ENCODE results near the gene PREB.
A peak's percentile ranks its signal among the peaks of the same experiment; 100 is the strongest.
"Not testable (repeated sequence)": the region's sequence is repeated elsewhere in the genome, so short reads cannot be mapped to it uniquely, and the experiment has no call there.

Gene PREB

GRCh38 chr2:27133905-27134780 lies at the start of gene PREB:
Gene PREB, minus strand, starts transcription at chr2:27134636. Its CDS starts 215 bp downstream, at chr2:27134421.
- DNase-seq: peak; percentile 99

- DNase-seq: no peak
These were observed 49.7 kb upstream of the PREB start for GRCh38 chr2:27184115-27184514.

GRCh38 chr2:27182346-27182745 lies 47.9 kb upstream of the PREB start:
- no peak for DNase-seq

GRCh38 chr2:27179344-27180000 lies 45.0 kb upstream of the PREB start:
- no peak for DNase-seq

- DNase-seq: no peak
These were observed 44.0 kb upstream of the PREB start for GRCh38 chr2:27178469-27178868.

- no peak for DNase-seq
These were observed 43.3 kb upstream of the PREB start for GRCh38 chr2:27177441-27178351.

- DNase-seq: not testable (repeated sequence)
These were observed 41.3 kb upstream of the PREB start for GRCh38 chr2:27175781-27176180.

- no peak for DNase-seq
These were observed 40.9 kb upstream of the PREB start for GRCh38 chr2:27175330-27175729.

GRCh38 chr2:27174638-27175037 lies 40.2 kb upstream of the PREB start:
- no peak for DNase-seq

- DNase-seq: no peak
These were observed 37.0 kb upstream of the PREB start for GRCh38 chr2:27171351-27171848.

GRCh38 chr2:27170581-27171337 lies 36.3 kb upstream of the PREB start:
- DNase-seq: no peak

- no peak for DNase-seq
These were observed 30.7 kb upstream of the PREB start for GRCh38 chr2:27164960-27165763.

- no peak for DNase-seq
These were observed 28.0 kb upstream of the PREB start for GRCh38 chr2:27162151-27163121.

- no peak for DNase-seq
These were observed 25.8 kb upstream of the PREB start for GRCh38 chr2:27160191-27160590.

GRCh38 chr2:27159271-27159670 lies 24.8 kb upstream of the PREB start:
- no peak for DNase-seq

GRCh38 chr2:27158468-27158867 lies 24.0 kb upstream of the PREB start:
- no peak for DNase-seq

- no peak for DNase-seq
These were observed 20.7 kb upstream of the PREB start for GRCh38 chr2:27155069-27155520.

- no peak for DNase-seq
These were observed 20.1 kb upstream of the PREB start for GRCh38 chr2:27154488-27154887.

GRCh38 chr2:27152796-27153464 lies 18.5 kb upstream of the PREB start:
- DNase-seq: no peak
